HEK293 (cell line): ENCODE data around the gene SLC19A1.

Source experiments
- ZNF302 ChIP-seq: fragments of 450-650 bp; formaldehyde crosslinking; IDR thresholded peaks from 2 replicates; pipeline ENCODE4 v1.5.1; 2016; ENCODE audit warnings: missing biosample characterization, missing genetic modification characterization, low read depth
- ZNF366 ChIP-seq: fragments of 450-650 bp; formaldehyde crosslinking; conservative IDR thresholded peaks from 2 replicates; pipeline ENCODE4 v1.5.1; 2016; ENCODE audit warnings: missing biosample characterization, missing genetic modification characterization
- TF ChIP-seq, protein P1 (sequence below): fragments of 450-650 bp; formaldehyde crosslinking; IDR thresholded peaks from 2 replicates; pipeline ENCODE4 v1.5.1; 2016; ENCODE audit warnings: missing biosample characterization, missing genetic modification characterization

DNA sequence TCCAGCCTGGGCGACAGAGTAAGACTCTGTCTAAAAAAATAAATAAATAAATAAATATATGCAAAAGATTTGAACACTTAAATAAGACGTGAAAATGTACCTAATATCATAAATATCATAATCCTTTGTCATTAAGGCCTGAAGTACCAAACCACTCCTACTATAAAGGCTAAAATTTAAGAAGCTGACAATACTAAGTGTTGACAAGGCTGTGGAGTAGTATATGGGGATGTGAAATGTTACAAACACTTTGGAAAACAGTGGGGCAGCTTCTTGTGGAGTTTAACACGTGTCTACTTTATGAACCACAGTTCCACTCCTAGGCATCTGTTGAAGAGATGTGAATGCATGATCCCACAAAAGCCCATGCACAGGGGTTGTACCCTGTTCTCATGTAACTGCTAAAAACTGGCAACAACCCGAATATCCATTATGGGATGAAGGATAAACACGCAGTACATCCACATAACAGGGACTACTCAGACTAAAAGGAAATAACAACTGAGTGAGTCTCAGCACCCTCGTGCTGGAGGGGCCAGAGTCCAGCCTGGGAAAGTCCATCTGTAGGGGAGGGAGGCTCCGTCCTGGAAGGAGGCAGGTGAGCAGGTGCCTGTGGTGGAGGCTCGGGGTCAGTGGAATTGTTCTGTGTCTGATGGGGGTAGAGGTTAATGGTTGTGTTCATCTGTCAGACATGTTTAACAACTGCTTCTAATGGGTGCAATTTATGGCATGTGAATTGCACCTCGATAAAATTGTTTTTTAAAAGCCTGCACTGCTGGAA lies 6.7 kb upstream of the SLC19A1 start:
- TF ChIP-seq, protein P1, sequence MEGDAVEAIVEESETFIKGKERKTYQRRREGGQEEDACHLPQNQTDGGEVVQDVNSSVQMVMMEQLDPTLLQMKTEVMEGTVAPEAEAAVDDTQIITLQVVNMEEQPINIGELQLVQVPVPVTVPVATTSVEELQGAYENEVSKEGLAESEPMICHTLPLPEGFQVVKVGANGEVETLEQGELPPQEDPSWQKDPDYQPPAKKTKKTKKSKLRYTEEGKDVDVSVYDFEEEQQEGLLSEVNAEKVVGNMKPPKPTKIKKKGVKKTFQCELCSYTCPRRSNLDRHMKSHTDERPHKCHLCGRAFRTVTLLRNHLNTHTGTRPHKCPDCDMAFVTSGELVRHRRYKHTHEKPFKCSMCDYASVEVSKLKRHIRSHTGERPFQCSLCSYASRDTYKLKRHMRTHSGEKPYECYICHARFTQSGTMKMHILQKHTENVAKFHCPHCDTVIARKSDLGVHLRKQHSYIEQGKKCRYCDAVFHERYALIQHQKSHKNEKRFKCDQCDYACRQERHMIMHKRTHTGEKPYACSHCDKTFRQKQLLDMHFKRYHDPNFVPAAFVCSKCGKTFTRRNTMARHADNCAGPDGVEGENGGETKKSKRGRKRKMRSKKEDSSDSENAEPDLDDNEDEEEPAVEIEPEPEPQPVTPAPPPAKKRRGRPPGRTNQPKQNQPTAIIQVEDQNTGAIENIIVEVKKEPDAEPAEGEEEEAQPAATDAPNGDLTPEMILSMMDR (tag by site-specific recombination): no peak
- TF ChIP-seq ZNF302 (tag by site-specific recombination) (no peak), ZNF366 (no peak)
